ENCODE data around the gene HDHD2.
"Not testable (repeated sequence)": the region's sequence is repeated elsewhere in the genome, so short reads cannot be mapped to it uniquely, and the experiment has no call there.

Gene HDHD2

GRCh38 chr18:47172476-47172875 lies 22.2 kb upstream of the HDHD2 start:
- H3K4me1 Mint-ChIP-seq = peaks cover 4% of the 10 kb centered on the region
- no peak for TF ChIP-seq CTCF (IDR thresholded peaks at IDR 0.05)

GRCh38 chr18:47168913-47169312 lies 18.6 kb upstream of the HDHD2 start:
- H3K36me3 Mint-ChIP-seq (ENCODE audit: low read depth) = no peaks in the 10 kb centered on the region
- no peak for TF ChIP-seq CTCF (IDR thresholded peaks at IDR 0.05)
- no peak overlapping the region for H3K27ac Mint-ChIP-seq
- H3K4me3 Mint-ChIP-seq = no peak overlapping the region
- DNase-seq = no peak
- H3K9me3 Mint-ChIP-seq = no peaks in the 10 kb centered on the region
- peaks cover 33% of the 10 kb centered on the region for H3K4me1 Mint-ChIP-seq
- peaks cover 7% of the 10 kb centered on the region for H3K27me3 Mint-ChIP-seq (ENCODE audit: low read depth, poor library complexity)

More at GRCh38 chr18:47172476-47172875, 22.2 kb upstream of the HDHD2 start:
- peaks cover 14% of the 10 kb centered on the region for H3K27me3 Mint-ChIP-seq (ENCODE audit: low read depth, poor library complexity)
- no peak for DNase-seq
- H3K9me3 Mint-ChIP-seq = no peaks in the 10 kb centered on the region
- H3K4me3 Mint-ChIP-seq = no peak overlapping the region
- no peaks in the 10 kb centered on the region for H3K36me3 Mint-ChIP-seq (ENCODE audit: low read depth)
- no peak overlapping the region for H3K27ac Mint-ChIP-seq

DNA sequence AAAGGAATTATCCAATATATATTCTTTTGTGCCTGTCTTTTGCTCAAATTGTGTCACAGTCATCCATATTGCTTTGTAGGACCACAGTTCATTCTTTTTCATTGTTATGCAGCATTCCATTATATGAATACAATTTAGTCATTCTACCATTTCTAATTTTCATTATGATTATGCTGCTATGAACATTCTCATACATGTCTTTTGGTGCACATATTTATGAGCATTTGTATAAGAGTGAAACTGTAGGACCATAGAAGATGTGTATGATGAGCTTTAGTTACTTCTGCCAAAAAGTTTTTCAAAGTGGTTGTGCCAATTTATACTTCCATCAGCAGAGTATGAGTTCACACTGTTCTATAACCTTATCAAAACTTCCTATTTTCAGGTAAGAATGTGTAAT lies 18.2 kb upstream of the HDHD2 start:
- no peak for TF ChIP-seq CTCF (IDR thresholded peaks at IDR 0.05)
- H3K27ac Mint-ChIP-seq = no peak overlapping the region
- H3K36me3 Mint-ChIP-seq (ENCODE audit: low read depth) = no peaks in the 10 kb centered on the region
- no peaks in the 10 kb centered on the region for H3K9me3 Mint-ChIP-seq
- H3K4me1 Mint-ChIP-seq = peaks cover 35% of the 10 kb centered on the region
- H3K4me3 Mint-ChIP-seq = no peak overlapping the region
- H3K27me3 Mint-ChIP-seq (ENCODE audit: low read depth, poor library complexity) = peaks cover 7% of the 10 kb centered on the region
- no peak for DNase-seq

- H3K27ac Mint-ChIP-seq = no peak overlapping the region
- peaks cover 51% of the 10 kb centered on the region for H3K4me1 Mint-ChIP-seq
- peaks cover 10% of the 10 kb centered on the region for H3K27me3 Mint-ChIP-seq (ENCODE audit: low read depth, poor library complexity)
- peaks cover 11% of the 10 kb centered on the region for H3K36me3 Mint-ChIP-seq (ENCODE audit: low read depth)
- no peaks in the 10 kb centered on the region for H3K9me3 Mint-ChIP-seq
- H3K4me3 Mint-ChIP-seq = peak overlapping the region; percentile 2
- DNase-seq = peak; percentile 28
- TF ChIP-seq CTCF (IDR thresholded peaks at IDR 0.05) = no peak
Observed at GRCh38 chr18:47166294-47166693, 16.0 kb upstream of the HDHD2 start.

- Mint-ChIP-seq H3K9me3 (no peaks in the 10 kb centered on the region), H3K36me3 (ENCODE audit: low read depth) (peaks cover 29% of the 10 kb centered on the region), H3K27me3 (ENCODE audit: low read depth, poor library complexity) (peaks cover 3% of the 10 kb centered on the region), H3K4me3 (no peak overlapping the region), H3K27ac (no peak overlapping the region), H3K4me1 (peaks cover 47% of the 10 kb centered on the region)
- no peak for DNase-seq
- TF ChIP-seq CTCF (IDR thresholded peaks at IDR 0.05) = no peak
Observed at GRCh38 chr18:47163241-47163640, 12.9 kb upstream of the HDHD2 start.

DNA sequence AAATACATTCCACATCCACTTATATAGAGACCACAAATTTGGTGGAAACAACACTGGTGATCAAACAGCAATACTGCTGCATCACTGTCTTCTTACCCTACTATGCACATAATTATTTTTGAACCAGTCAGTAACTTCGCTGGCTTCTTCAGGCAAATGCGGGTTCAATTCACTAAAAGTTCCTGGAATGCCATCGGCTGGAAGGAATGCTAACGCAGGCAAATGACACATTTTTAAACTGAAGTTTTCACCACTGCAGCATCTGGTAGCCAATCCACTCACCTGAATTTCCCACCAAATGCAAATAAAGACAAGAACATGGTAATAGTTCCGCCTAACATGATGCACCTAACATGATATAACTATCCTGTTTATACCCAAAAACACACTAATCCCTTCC lies 10.0 kb upstream of the HDHD2 start:
- TF ChIP-seq CTCF (IDR thresholded peaks at IDR 0.05) = no peak
- peaks cover 39% of the 10 kb centered on the region for H3K36me3 Mint-ChIP-seq (ENCODE audit: low read depth)
- no peak for DNase-seq
- no peak overlapping the region for H3K27ac Mint-ChIP-seq
- peaks cover 3% of the 10 kb centered on the region for H3K27me3 Mint-ChIP-seq (ENCODE audit: low read depth, poor library complexity)
- H3K4me3 Mint-ChIP-seq = no peak overlapping the region
- H3K4me1 Mint-ChIP-seq = peaks cover 28% of the 10 kb centered on the region
- no peaks in the 10 kb centered on the region for H3K9me3 Mint-ChIP-seq

DNA sequence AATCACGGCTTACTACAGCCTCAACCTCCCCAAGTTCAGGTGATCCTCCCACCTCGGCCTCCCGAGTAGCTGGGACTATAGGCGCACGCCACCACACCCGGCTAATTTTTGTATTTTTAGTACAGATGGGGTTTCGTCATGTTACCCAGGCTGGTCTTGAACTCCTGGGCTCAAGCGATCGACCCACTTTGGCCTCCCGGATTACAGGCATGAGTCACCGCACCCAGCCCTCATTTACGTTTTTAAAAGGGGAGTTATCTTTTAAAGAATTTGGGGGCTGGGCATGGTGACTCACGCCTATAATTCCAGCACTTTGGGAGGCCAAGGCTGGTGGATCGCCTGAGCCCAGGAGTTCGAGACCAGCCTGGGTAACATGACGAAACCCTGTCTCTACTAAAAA lies 8.1 kb upstream of the HDHD2 start:
- H3K9me3 Mint-ChIP-seq, H3K27ac Mint-ChIP-seq: not testable (repeated sequence)

More for the DNA sequence above, 8.1 kb upstream of the HDHD2 start:
- H3K27me3 Mint-ChIP-seq (ENCODE audit: low read depth, poor library complexity); DNase-seq; H3K4me3 Mint-ChIP-seq: not testable (repeated sequence)
- Mint-ChIP-seq H3K4me1 (peaks cover 15% of the 10 kb centered on the region), H3K36me3 (ENCODE audit: low read depth) (peaks cover 41% of the 10 kb centered on the region)

Measured in nephron progenitor cell (in vitro differentiated cells).